MV-4-11 (cell line): Measurements from ENCODE around the gene FZD8.
"Not testable (repeated sequence)": the region's sequence is repeated elsewhere in the genome, so short reads cannot be mapped to it uniquely, and the experiment has no call there.

ENCODE experiments used
- DNase-seq: peaks from one replicate; lab custom pipeline; 2025; lab: John Stamatoyannopoulos, UW

FZD8 gene, protein sequence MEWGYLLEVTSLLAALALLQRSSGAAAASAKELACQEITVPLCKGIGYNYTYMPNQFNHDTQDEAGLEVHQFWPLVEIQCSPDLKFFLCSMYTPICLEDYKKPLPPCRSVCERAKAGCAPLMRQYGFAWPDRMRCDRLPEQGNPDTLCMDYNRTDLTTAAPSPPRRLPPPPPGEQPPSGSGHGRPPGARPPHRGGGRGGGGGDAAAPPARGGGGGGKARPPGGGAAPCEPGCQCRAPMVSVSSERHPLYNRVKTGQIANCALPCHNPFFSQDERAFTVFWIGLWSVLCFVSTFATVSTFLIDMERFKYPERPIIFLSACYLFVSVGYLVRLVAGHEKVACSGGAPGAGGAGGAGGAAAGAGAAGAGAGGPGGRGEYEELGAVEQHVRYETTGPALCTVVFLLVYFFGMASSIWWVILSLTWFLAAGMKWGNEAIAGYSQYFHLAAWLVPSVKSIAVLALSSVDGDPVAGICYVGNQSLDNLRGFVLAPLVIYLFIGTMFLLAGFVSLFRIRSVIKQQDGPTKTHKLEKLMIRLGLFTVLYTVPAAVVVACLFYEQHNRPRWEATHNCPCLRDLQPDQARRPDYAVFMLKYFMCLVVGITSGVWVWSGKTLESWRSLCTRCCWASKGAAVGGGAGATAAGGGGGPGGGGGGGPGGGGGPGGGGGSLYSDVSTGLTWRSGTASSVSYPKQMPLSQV

DNA sequence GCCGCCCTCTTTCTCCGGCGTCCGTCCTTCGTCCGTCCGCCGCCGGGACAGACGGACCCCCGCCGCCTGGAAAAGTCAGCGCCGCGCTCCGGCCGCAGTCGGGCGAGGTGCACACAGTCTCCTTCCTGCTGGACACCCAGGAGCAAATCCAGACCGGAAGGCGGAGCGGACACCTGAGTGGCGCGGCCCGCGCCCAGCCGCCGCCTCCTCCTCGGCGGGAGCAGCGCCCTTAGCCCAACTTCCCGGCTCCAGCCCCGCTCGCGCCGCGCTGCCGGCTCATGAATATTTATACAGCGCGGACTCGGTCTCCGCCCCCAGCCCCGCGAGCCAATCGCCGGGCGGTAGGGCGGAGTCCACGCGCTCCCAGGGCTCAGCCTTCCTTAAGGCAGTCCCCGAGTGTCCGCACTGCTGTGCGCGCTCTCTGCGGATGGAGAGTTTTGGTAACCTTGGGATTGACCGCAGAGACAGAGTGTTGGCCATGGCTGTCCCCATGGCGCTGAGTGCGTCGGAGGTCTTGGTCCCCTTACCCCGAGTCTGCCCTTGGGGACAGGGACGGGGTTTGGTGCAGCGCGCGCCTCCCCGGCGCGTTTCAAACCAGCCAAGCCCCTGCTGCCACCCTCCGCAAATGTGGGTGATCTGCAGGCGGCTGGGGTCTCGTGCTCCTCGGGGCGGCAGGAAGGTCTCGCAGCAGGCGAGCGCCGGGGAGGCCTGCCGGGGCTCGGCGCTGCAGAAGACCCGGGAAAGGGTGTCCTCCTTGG is at the start of gene FZD8:
TSS of gene FZD8 (minus strand) at position 262 of the 758 bp plus-strand sequence. CDS start 867 bp downstream, outside the sequence.
- peak; percentile 85 for DNase-seq

DNA sequence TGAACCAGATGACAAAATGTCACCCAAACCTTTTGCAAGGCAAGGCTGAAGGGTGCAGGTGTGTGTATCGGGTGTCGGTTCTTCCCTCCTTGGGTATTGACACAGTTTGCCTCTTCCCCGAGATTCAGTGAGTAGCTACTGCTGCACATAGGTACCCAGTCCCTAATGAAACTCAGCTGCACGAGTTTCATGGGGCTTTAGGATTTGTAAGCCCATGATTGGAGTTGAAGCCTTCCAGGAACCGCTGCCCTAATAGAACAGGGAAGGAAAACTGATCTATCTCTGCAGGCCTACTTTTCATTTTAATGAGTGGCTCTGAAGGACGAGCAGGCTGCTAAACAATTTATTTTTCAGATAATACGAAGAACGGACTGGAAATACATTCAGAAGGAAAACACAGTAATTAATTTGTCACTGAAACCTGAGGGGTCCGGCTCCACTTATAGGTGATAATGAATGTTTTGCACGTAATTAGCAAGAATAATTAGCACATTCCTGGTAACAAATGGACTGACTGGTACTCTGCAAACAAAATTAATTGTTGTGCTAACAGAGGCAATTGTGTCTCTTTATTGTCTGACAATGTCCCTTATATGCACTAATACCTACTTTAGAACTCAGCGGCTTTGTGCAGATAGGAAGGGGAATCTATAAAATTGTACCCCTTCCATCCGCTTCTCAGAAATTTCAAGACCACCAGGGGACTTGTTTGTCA is 49.6 kb upstream of the FZD8 start:
- no peak for DNase-seq

DNA sequence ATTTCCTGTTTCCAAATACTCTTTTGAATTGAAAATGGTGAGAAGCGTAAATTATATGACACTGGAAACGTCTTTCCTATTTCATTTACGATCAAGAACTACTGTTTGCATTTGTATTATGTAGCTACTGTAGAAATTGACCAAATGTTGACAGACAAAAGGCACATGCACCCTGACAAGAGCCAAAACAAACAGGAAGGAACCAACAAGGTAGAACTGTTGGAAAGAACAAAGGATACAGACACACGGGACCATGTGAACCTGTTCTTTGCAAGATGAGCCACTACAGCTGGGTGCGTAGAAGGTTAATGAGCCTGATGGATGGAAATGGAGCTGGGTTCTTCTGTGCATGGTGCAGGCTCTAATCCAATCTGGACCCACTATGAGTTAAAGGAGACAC is 48.4 kb upstream of the FZD8 start:
- no peak for DNase-seq

DNA sequence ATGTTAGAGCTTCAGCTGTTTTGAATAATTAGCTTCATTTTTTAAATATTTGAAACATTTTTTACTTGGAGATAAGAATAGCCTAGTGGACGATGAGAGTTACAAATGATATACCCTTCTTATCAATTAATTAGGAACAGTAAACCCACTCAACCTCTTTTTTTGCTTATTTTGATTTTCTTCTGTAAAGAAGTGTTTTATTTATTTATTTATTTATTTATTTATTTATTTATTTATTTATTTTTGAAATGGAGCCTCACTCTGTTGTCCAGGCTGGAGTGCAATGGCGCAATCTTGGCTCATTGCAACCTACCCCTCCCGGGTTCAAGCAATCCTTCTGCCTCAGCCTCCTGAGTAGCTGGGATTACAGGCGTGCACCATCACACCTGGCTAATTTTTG is 43.8 kb upstream of the FZD8 start:
- DNase-seq: not testable (repeated sequence)

DNA sequence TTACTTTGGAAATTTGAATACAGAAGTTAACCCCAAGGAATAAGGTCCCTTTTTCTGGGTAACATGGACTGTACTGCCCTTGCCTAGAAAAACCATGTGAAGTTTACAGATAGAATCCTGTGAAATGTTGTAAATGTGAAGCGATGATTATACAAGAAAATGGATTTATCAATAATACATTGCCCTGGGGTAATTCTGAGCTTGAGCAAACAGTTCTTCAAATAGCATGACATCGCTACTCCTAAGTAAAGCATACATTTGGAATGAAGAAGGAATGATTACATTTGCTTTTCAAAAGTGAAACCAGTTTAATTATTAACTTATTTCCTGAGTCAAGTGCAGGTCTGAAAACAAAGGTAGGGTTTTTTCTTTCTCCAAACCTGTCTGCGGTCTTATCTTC is 43.3 kb upstream of the FZD8 start:
- no peak for DNase-seq

DNA sequence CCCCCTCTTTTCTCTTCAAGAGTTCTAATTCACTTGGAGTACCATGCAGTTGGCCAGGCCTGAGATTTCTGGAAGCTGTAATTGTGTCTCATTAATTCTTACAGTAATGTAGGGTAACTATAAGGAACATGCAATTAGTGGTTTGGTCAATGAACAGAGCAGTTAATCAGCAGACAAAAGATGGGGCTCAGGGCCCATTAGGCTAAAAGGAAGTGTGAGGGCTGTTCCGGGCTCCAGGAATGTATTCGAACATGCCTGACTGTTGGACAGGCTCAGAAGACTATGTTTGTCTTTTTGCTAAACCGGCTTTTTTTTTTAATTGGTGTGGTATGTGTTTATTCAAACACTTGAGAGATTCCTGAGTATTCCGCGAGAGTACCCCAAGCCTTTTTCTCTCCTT is 42.5 kb upstream of the FZD8 start:
- DNase-seq: no peak

DNA sequence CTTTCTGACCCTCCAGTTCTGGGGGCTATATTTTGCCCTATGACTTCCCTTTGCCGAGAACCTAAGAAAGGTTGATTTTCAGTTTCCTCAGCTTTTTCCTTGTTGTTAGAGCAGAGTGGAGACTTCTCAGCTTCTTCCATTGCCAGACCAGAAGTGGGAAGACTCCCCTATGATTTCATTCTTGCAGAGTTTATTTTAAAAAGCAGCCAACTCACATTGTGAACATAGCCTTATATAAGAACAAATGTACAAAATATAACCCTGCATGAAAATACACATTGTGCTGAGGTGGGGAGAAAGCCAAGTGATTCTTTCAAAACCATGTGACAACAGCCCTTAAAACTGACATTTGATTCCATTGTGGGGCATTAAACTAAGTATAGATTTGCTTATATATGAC is 33.8 kb upstream of the FZD8 start:
- DNase-seq: no peak

DNA sequence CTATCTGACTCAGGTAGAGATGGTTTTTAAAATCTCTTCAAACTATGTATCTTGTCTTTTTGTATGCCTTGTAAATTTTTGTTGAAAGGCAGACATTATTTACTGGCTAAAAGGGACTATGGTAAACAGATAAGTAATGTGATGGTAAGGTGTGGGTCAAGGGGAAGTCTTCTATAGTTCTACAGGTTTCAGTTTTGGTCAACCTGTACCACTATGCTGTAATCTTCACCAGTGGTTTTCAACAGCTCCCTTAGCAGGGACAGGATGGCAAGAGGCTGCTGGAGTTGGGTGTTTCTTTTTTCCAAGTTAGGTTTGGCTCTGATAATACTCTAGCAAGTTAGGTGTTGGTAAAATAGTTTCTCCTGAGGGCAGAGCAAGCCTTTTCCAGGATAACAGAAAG is 32.7 kb upstream of the FZD8 start:
- DNase-seq: no peak

DNA sequence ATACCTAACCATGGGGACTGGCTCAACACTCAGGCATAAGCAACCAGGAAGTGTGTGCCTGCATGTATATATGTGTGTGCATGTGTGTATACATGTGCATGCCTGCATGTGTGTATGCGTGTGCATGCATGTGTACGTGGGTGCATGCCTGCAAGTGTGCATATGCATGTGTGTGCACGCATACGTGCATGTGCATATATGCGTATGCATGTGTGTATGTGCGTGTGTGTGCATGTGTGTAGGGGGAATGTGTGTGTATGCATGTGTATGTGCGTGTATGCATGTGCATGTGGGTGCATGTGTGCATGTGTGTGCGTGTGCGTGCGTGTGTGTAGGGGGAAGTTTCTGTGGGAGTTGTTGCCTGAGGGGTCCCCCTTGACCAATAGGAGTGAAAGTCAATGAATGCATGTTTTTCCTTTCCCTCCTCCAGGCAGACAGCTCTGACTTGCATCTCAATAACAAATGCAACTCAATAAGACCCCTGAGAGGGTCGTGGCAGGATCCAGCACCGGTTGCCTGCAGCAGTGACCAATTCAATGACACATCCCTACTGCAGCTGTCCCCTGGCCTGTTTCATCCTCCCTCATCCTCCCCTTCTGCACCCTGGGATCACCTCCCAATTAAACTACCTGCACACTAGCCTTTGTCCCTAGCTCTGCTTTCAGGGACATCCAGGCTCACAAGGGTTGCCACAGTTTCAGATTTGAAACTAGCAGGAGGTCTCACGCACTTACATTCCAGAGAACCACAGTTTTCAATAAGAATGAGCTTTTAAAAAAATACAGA is 27.0 kb upstream of the FZD8 start:
- no peak for DNase-seq

DNA sequence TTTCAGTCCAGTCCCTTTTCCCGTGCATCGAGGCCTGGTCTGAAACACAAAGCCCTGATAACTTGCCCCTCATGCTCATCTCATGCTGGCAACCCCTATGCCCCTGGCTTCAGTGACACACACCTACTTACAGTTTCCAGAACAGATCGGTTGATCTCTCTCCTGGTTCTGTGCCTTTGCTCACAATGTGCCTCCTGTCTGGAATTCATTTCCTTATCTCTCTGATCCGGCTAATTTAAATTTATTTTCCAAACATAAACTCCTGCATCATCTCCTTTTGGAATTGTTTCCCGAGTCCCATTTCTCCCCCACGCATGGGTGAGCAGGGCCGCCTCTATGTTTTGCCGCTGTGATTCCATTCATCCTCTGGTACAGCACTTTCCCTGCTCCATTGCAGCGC is 25.9 kb upstream of the FZD8 start:
- DNase-seq: no peak

DNA sequence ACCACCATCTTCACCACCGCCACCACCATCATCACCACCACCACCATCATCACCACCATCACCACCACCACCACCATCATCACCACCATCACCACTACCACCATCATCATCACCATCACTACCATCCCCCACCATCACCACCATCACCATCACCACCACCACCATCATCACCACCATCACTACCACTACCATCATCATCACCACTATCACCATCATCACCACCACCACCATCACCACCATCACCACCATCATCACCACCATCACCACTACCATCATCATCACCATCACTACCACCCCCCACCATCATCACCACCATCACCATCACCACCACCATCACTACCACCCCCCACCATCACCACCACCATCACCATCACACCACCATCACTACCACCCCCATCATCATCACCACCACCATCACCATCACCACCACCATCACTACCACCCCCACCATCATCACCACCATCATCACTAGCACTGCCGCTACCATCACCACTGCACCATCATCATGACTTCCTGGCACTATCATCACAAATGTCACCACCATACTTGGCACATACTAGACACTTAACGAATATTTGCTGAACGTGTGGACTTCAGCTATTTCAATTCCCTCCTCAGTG is 25.3 kb upstream of the FZD8 start:
- DNase-seq: no peak

DNA sequence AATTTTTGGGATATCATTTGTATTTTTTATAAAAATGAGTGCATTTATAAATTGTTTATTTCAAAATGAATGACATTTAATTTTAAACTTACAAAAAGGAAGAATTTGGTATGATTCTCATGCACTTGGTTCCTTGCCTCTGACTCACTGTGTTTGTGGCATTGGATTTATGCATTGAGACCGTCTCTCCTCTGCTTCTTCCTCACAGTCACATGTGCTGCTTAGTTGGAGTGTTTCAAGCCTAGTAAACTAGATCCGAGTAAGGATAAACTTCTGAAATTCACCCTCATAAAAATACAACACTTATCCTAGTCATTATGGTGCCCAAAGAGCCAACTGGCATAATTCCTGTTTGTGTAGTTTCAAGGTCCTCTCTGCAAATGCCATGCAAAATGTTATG is 19.1 kb upstream of the FZD8 start:
- DNase-seq: no peak

DNA sequence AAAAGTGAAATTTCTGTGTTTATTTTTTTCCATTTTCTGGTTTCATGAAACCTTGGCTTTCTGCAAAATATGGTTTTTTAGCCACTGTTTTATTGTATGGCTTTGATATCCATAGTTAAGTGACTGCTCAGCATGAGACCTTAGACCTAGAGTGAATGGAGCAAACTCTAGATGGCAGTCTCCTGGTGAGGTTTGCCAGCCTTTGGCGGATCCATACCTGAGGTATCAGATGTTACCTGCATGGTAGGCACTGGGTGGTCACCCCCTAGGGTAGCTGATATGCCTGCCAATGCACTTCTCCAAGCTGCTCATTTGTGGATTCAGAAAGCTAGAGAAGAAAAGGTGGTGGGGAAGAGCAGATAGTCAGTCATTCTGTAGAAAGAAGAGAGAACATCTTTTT is 17.4 kb upstream of the FZD8 start:
- no peak for DNase-seq

DNA sequence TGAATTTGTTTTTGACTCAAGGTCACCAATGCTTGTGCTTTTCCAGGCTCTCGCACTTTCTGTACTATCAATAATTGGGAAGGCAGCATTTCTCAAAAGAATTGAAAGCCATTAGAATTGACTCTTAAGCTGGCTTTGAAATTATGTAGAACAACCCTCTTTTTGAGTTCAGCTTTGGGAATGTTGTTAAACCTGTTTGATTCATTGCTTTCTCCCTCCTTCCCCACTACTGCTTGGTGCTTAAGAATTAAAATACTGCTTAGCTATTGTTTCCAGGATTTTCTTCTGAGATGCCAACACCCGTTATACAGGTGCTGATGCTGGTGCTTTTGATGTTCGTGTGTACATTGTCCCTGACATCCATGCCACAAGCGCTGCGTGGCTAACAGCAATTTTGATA is 15.5 kb upstream of the FZD8 start:
- DNase-seq: no peak

DNA sequence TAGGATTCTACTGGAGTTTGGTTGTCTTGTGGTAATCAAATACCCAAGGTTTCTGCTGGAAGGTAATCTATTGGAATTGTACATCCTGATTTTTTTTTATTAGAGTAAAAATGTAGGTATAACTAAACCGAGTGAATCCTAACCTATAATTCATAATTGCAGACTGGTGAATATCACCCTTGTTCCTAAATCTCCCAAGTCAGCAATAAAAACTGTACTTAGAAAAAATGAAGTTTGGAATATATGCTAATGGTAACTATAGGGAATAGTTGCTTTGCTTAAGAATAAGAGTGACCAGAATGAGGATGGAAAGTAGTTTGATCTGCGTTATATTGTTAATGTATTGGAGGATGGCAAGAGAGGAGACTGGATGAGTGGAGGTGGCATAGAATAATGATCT is 10.7 kb upstream of the FZD8 start:
- DNase-seq: no peak

DNA sequence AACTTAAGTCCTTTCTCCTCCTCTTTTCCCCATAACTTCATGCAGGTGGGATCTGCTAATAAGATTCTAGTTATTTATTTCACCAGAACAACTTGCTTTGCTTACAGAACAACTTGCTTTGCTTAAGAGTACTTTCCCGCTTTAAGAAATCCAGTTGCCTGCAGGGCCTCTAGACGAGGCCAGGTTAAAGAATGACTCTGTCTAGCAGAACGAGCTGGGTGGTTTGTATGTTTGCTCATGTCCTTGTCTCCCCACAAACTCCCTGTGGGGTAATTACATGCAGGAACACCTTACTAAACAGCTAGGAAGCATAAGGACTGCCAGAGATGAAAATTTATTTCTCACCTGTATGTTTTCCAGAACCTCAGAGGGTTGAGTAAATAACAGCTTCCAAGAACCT is 8.8 kb upstream of the FZD8 start:
- no peak for DNase-seq

DNA sequence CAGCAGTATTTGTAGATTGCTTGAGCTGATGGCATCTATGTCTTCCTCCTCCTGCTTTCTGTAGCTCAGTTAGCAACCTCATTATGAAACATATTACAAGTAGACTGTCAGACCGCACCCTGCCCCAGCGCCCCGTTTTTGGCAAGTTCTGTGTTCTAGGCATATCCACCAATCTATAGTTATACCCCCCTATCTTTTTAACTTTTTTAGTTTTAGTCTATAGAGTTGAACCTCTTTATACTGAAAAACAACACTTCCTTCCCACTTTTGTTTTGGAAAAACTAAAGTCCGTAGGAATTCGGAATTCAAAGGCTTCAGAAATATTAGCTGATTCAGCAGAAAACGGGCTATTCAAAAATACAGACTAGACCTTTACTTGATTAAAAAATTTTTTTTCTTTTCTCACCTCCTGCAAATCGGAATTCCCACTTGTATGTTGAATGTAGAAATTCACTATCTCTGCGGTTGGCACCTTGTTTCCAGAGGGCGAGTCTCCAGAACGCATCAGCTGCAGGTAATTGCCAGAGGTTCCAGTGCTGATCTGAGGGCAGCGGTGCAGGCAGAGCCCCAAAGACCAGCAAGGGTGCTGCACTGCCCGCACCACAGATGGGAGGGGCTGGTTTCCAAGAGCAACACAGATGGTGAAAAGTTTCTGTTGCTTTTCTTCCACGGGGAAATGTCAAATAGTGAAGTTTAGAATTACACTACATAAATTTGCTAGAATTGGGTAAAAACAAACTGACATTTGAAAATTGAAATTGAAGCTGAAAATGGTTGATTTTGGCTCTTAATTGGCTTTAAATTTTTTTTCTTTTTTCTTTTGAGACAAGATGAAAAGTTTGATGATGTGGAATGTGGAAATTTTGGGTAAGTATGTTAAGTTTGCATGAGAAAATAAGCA is 2.2 kb upstream of the FZD8 start:
- no peak for DNase-seq

DNA sequence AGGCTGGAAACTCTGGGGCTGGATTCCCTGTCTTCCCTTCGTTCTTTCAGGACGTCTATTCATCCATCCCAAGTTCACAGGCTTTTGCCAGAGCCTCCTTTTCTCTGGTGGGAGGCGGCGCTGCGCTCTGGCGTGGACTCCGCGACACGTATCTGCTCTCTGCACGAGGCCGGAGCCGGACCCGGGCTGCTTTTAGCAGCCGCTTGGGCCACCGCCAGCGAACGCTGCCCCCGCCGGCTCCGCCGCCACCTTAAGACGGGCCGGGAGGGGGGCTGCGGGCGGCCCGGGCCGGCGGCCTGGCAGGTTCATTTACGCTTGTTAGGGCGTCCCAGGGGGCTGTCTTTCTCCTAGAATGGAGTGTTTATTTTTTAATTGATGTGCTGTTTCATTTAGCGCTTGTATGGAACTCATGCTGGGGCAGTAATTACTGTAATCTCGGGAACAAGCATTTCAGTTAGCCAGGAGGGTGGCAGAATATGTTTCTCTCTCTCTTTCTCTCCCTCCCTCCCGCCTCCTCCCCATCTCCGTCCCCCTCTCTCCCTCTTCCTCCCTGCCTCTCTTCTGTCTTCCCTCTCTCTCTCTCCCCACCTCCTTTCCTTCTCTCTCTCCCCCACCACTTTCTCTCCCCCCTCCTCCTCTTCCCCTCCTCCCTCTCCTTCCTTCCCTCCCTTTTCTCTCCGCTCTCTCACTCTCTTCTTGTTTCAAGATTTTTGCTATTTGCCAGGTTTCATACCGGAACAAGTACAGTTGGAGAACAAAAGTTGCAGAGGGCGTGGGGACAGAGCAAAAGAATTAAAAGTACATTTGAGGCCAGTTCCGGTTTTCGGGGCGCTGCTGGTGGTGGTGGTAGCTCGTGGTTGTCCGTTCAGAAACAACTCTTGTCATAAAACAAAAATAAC is 1.3 kb upstream of the FZD8 start:
- DNase-seq: peak; percentile 64

DNA sequence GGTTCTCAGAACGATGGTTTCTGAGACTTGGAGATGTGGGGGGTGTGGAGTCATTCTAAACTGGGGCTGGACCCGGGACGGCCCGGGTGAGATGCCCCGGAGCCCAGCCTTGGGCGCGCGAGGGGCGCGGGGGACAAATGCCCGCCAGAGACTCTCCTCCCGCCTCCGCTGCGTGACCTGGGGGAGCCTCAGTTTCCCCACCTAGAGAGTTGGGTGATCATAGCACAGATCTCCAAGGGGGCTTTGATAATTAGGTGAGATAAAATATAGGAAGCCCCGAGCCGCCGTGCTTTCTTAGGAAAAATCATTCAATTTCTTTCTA is 658 bp upstream of the FZD8 start:
- DNase-seq: no peak
